Activated T-cell treated with anti-CD3 and anti-CD28 coated beads, Interleukin-2, amount 50 U/mL, for 4 hours (primary cell): ENCODE results near the gene LRRC3. TPM values are rescaled to one million over a fixed set of nuclear protein-coding genes. Genes with fewer than 3 reads are reported as not detected.

Experiments used
- ATAC-seq, 2 donors: fragments of 200-7000 bp; cut with Tn5 transposase; one replicate each; pipeline ENCODE4 v1.10.0; 2021
- DNase-seq: peaks from one replicate; pipeline ENCODE4 v3.0.0-alpha.2; 2020
- H3K27me3 Mint-ChIP-seq: one replicate; pipeline ENCODE4 v1.8.0; 2021; ENCODE audit warnings: low read depth, mixed read lengths
- H3K36me3 Mint-ChIP-seq: one replicate; pipeline ENCODE4 v1.8.0; 2022; ENCODE audit warnings: mixed read lengths; ENCODE audit not compliant: insufficient read depth
- H3K4me1 Mint-ChIP-seq: one replicate; pipeline ENCODE4 v1.8.0; 2021; ENCODE audit warnings: low read depth, mixed read lengths
- H3K4me3 Mint-ChIP-seq: one replicate; pipeline ENCODE4 v1.8.0; 2021; ENCODE audit warnings: mild to moderate bottlenecking, moderate library complexity, mixed read lengths
- H3K9me3 Mint-ChIP-seq: one replicate; pipeline ENCODE4 v1.8.0; 2021; ENCODE audit warnings: mixed read lengths
- total RNA-seq, 3 donors: library from RNA; stranded (reverse); gene quantifications; one replicate each; pipeline ENCODE4 v1.2.1, GENCODE V29; 2021

LRRC3 gene
- total RNA-seq, 3 donors from 2014 or later = 0.24 to 0.57 (median 0.35) TPM

GRCh38 chr21:44441581-44442265, 13.6 kb upstream of the LRRC3 start:
- Mint-ChIP-seq H3K4me3 (no peak overlapping the region), H3K27me3 (peaks cover 5% of the 10 kb centered on the region), H3K36me3 (no peaks in the 10 kb centered on the region), H3K9me3 (no peaks in the 10 kb centered on the region), H3K4me1 (no peaks in the 10 kb centered on the region)
- ATAC-seq (no peak), DNase-seq (no peak)

- H3K4me1 Mint-ChIP-seq = no peaks in the 10 kb centered on the region
- no peak for ATAC-seq
- H3K9me3 Mint-ChIP-seq = no peaks in the 10 kb centered on the region
- H3K4me3 Mint-ChIP-seq = no peak overlapping the region
- DNase-seq = no peak
- peaks cover 9% of the 10 kb centered on the region for H3K27me3 Mint-ChIP-seq
- no peaks in the 10 kb centered on the region for H3K36me3 Mint-ChIP-seq
Measured at GRCh38 chr21:44442266-44443125, 12.8 kb upstream of the LRRC3 start.

GRCh38 chr21:44443291-44443890, 11.9 kb upstream of the LRRC3 start:
- Mint-ChIP-seq H3K27me3 (peaks cover 10% of the 10 kb centered on the region), H3K36me3 (no peaks in the 10 kb centered on the region), H3K9me3 (no peaks in the 10 kb centered on the region), H3K4me1 (no peaks in the 10 kb centered on the region), H3K4me3 (no peak overlapping the region)
- ATAC-seq (no peak), DNase-seq (no peak)

GRCh38 chr21:44443891-44444285, 11.4 kb upstream of the LRRC3 start:
- ATAC-seq (no peak), DNase-seq (no peak)
- Mint-ChIP-seq H3K27me3 (peaks cover 12% of the 10 kb centered on the region), H3K36me3 (no peaks in the 10 kb centered on the region), H3K4me1 (no peaks in the 10 kb centered on the region), H3K4me3 (no peak overlapping the region), H3K9me3 (no peaks in the 10 kb centered on the region)

- ATAC-seq (no peak), DNase-seq (no peak)
- Mint-ChIP-seq H3K9me3 (no peaks in the 10 kb centered on the region), H3K4me1 (no peaks in the 10 kb centered on the region), H3K36me3 (no peaks in the 10 kb centered on the region), H3K4me3 (no peak overlapping the region), H3K27me3 (peaks cover 17% of the 10 kb centered on the region)
Measured at GRCh38 chr21:44444286-44444931, 10.9 kb upstream of the LRRC3 start.

GRCh38 chr21:44445145-44445812, 10.0 kb upstream of the LRRC3 start:
- Mint-ChIP-seq H3K36me3 (no peaks in the 10 kb centered on the region), H3K9me3 (no peaks in the 10 kb centered on the region), H3K27me3 (peaks cover 17% of the 10 kb centered on the region), H3K4me3 (no peak overlapping the region), H3K4me1 (no peaks in the 10 kb centered on the region)
- ATAC-seq = no peak
- no peak for DNase-seq

- ATAC-seq = no peak
- Mint-ChIP-seq H3K4me3 (no peak overlapping the region), H3K27me3 (peaks cover 19% of the 10 kb centered on the region), H3K36me3 (no peaks in the 10 kb centered on the region), H3K9me3 (no peaks in the 10 kb centered on the region), H3K4me1 (no peaks in the 10 kb centered on the region)
- no peak for DNase-seq
Measured at GRCh38 chr21:44448651-44449131, 6.6 kb upstream of the LRRC3 start.

GRCh38 chr21:44449473-44450363, 5.6 kb upstream of the LRRC3 start:
- H3K4me3 Mint-ChIP-seq = no peak overlapping the region
- ATAC-seq (no peak), DNase-seq (no peak)
- peaks cover 3% of the 10 kb centered on the region for H3K4me1 Mint-ChIP-seq
- H3K9me3 Mint-ChIP-seq = no peaks in the 10 kb centered on the region
- H3K36me3 Mint-ChIP-seq = no peaks in the 10 kb centered on the region
- peaks cover 19% of the 10 kb centered on the region for H3K27me3 Mint-ChIP-seq

- peaks cover 3% of the 10 kb centered on the region for H3K4me1 Mint-ChIP-seq
- no peak overlapping the region for H3K4me3 Mint-ChIP-seq
- H3K36me3 Mint-ChIP-seq = no peaks in the 10 kb centered on the region
- ATAC-seq (no peak), DNase-seq (no peak)
- H3K9me3 Mint-ChIP-seq = no peaks in the 10 kb centered on the region
- H3K27me3 Mint-ChIP-seq = peaks cover 19% of the 10 kb centered on the region
Measured at GRCh38 chr21:44450402-44450801, 4.9 kb upstream of the LRRC3 start.

GRCh38 chr21:44450999-44451398, 4.3 kb upstream of the LRRC3 start:
- no peaks in the 10 kb centered on the region for H3K36me3 Mint-ChIP-seq
- no peak for DNase-seq
- peaks cover 3% of the 10 kb centered on the region for H3K4me1 Mint-ChIP-seq
- no peak for ATAC-seq
- H3K27me3 Mint-ChIP-seq = peaks cover 19% of the 10 kb centered on the region
- H3K4me3 Mint-ChIP-seq = no peak overlapping the region
- H3K9me3 Mint-ChIP-seq = no peaks in the 10 kb centered on the region

GRCh38 chr21:44453120-44453519, 2.2 kb upstream of the LRRC3 start:
- Mint-ChIP-seq H3K4me3 (no peak overlapping the region), H3K36me3 (no peaks in the 10 kb centered on the region), H3K27me3 (peaks cover 9% of the 10 kb centered on the region), H3K9me3 (no peaks in the 10 kb centered on the region), H3K4me1 (peaks cover 3% of the 10 kb centered on the region)
- DNase-seq (no peak), ATAC-seq (no peak)

- no peak for DNase-seq
- Mint-ChIP-seq H3K27me3 (peaks cover 5% of the 10 kb centered on the region), H3K4me1 (peaks cover 3% of the 10 kb centered on the region), H3K4me3 (peak overlapping the region; percentile 57), H3K36me3 (no peaks in the 10 kb centered on the region), H3K9me3 (no peaks in the 10 kb centered on the region)
- ATAC-seq = no peak
Measured at GRCh38 chr21:44454058-44454457, 1.3 kb upstream of the LRRC3 start.

- Mint-ChIP-seq H3K4me3 (peak overlapping the region; percentile 73), H3K9me3 (no peaks in the 10 kb centered on the region), H3K4me1 (peaks cover 3% of the 10 kb centered on the region), H3K27me3 (peaks cover 1% of the 10 kb centered on the region), H3K36me3 (no peaks in the 10 kb centered on the region)
- peak; percentile 71 to 73 for ATAC-seq
- peak; percentile 20 for DNase-seq
Measured at GRCh38 chr21:44455524-44456213, 359 bp downstream of the LRRC3 start.
